H54 (cell line): ENCODE measurements around the gene ANHX.
A peak's percentile ranks its signal among the peaks of the same experiment; 100 is the strongest.

ENCODE experiments used
- DNase-seq: peaks from one replicate; pipeline ENCODE4 v3.0.0; 2011; ENCODE audit warnings: low spot score, mixed read lengths; ENCODE audit not compliant: insufficient read length
- FAIRE-seq: peaks from 3 replicates; lab custom pipeline; 2011; peaks lifted over from hg19 to GRCh38; lab: Jason Lieb, UNC
- POLR2A ChIP-seq: IDR thresholded peaks from 2 replicates; pipeline ENCODE4 v1.6.1; 2011; ENCODE audit warnings: low read depth, mild to moderate bottlenecking, low read length

Gene ANHX

GRCh38 chr12:133222211-133222610 lies 13.5 kb downstream of the ANHX start:
- DNase-seq (no peak), FAIRE-seq (no peak)
- TF ChIP-seq POLR2A: no peak

- DNase-seq: no peak
- no peak for FAIRE-seq
- TF ChIP-seq POLR2A: no peak
These were observed 14.4 kb downstream of the ANHX start for GRCh38 chr12:133221241-133221640.

- no peak for FAIRE-seq
- no peak for TF ChIP-seq POLR2A
- no peak for DNase-seq
These were observed 15.2 kb downstream of the ANHX start for GRCh38 chr12:133220521-133220920.

- TF ChIP-seq POLR2A: no peak
- FAIRE-seq (no peak), DNase-seq (no peak)
These were observed 18.5 kb downstream of the ANHX start for GRCh38 chr12:133217219-133217618.

GRCh38 chr12:133215724-133216123 lies 20.0 kb downstream of the ANHX start:
- DNase-seq: no peak
- TF ChIP-seq POLR2A: no peak
- FAIRE-seq: no peak

GRCh38 chr12:133206390-133206789 lies 29.3 kb downstream of the ANHX start:
- TF ChIP-seq POLR2A: no peak
- FAIRE-seq: no peak
- no peak for DNase-seq

GRCh38 chr12:133204264-133204603 lies 31.4 kb downstream of the ANHX start:
- no peak for TF ChIP-seq POLR2A
- DNase-seq (no peak), FAIRE-seq (no peak)

GRCh38 chr12:133203344-133204263 lies 32.1 kb downstream of the ANHX start:
- DNase-seq: no peak
- no peak for TF ChIP-seq POLR2A
- FAIRE-seq: no peak

GRCh38 chr12:133202493-133203343 lies 33.0 kb downstream of the ANHX start:
- no peak for TF ChIP-seq POLR2A
- DNase-seq (no peak), FAIRE-seq (no peak)

- TF ChIP-seq POLR2A: no peak
- DNase-seq (no peak), FAIRE-seq (no peak)
These were observed 33.8 kb downstream of the ANHX start for GRCh38 chr12:133201888-133202287.

- TF ChIP-seq POLR2A: no peak
- FAIRE-seq: no peak
- no peak for DNase-seq
These were observed 42.8 kb downstream of the ANHX start for GRCh38 chr12:133192847-133193246.

- no peak for FAIRE-seq
These were observed 45.5 kb downstream of the ANHX start for GRCh38 chr12:133190176-133190575.

GRCh38 chr12:133181238-133181959 lies 54.3 kb downstream of the ANHX start, which contains the start of gene ZNF268:
Gene ZNF268 (plus strand): TSS chr12:133181495. CDS start chr12:133181998, 503 bp downstream.
- DNase-seq: peak; percentile 85
- peak; percentile 34; the same call in 1 of the 2 replicates for TF ChIP-seq POLR2A
- peak; percentile 85 for FAIRE-seq

More at GRCh38 chr12:133190176-133190575, 45.5 kb downstream of the ANHX start:
- no peak for TF ChIP-seq POLR2A
- DNase-seq: no peak
